K562 (cell line): Measurements from ENCODE around the gene RPS10. TPM values are rescaled to one million over a fixed set of nuclear protein-coding genes. Genes with fewer than 3 reads are reported as not detected.

Source experiments
- POLR2AphosphoS2 ChIP-seq: IDR thresholded peaks from 2 replicates; pipeline ENCODE4 v1.6.1; 2012; ENCODE audit warnings: low read length, improper control_type of control experiment
- PREB ChIP-seq: sonication (generic); formaldehyde crosslinking; IDR thresholded peaks from 2 replicates; pipeline ENCODE4 v1.8.1; 2023; ENCODE audit warnings: mild to moderate bottlenecking, missing genetic modification reagents
- SUPT5H ChIP-seq: fragments of 450-650 bp; IDR thresholded peaks from 2 replicates; pipeline ENCODE4 v1.6.1; 2016
- ZNF253 ChIP-seq: fragments of 250-450 bp; sonication (Bioruptor Pico); conservative IDR thresholded peaks from 2 replicates; pipeline ENCODE4 v1.6.1; 2021; ENCODE audit warnings: mild to moderate bottlenecking
- polyA plus RNA-seq, 8 experiments: library from polyadenylated mRNA; depleted of rRNA in 4 of 8; stranded (reverse) in 5 of 8; unstranded in 3 of 8; fragments of >200 nt; fragmentation: Nextera tagmentation in 2 of 8; fragmentation: Illumina TruSeq in 1 of 8; extraction: Ambion mirVana in 2 of 8; extraction: Trizol in 1 of 8; gene quantifications; 2 replicates each; pipeline versions ENCODE4 v1.2.1 to v1.2.3, GENCODE V29; 2011 to 2014; ENCODE audit warnings: inconsistent platforms in 1 of 8, missing spikeins in 1 of 8
- total RNA-seq, 7 experiments: library from RNA; depleted of rRNA in 6 of 7; stranded (reverse); fragments of >200 nt in 6 of 7; fragmentation: Illumina TruSeq in 2 of 7; extraction: Trizol in 2 of 7; gene quantifications; 2 replicates each; pipeline versions ENCODE4 v1.2.1 to v1.2.3, GENCODE V29; 2011 to 2021; ENCODE audit warnings: low replicate concordance in 1 of 7
- TF ChIP-seq, protein P1 (sequence below), 2 experiments: fragments of 150-350 bp in 1 of 2; IDR thresholded peaks; 2 replicates each; pipeline ENCODE4 v1.6.1; 2012 to 2016; ENCODE audit warnings: low read depth in 2 of 2, low read length in 2 of 2, mild to moderate bottlenecking in 1 of 2, moderate library complexity in 1 of 2

The RPS10 gene
- total and polyA plus RNA-seq, 9 of the 15 experiments (the other 6 are each of a cell fraction or from before 2014, with no cell fraction given): 2,680 to 5,251 (median 3,876) TPM

GRCh38 chr6:34416877-34417371 is 8.9 kb downstream of the RPS10 start (continued):
- TF ChIP-seq, protein P1, sequence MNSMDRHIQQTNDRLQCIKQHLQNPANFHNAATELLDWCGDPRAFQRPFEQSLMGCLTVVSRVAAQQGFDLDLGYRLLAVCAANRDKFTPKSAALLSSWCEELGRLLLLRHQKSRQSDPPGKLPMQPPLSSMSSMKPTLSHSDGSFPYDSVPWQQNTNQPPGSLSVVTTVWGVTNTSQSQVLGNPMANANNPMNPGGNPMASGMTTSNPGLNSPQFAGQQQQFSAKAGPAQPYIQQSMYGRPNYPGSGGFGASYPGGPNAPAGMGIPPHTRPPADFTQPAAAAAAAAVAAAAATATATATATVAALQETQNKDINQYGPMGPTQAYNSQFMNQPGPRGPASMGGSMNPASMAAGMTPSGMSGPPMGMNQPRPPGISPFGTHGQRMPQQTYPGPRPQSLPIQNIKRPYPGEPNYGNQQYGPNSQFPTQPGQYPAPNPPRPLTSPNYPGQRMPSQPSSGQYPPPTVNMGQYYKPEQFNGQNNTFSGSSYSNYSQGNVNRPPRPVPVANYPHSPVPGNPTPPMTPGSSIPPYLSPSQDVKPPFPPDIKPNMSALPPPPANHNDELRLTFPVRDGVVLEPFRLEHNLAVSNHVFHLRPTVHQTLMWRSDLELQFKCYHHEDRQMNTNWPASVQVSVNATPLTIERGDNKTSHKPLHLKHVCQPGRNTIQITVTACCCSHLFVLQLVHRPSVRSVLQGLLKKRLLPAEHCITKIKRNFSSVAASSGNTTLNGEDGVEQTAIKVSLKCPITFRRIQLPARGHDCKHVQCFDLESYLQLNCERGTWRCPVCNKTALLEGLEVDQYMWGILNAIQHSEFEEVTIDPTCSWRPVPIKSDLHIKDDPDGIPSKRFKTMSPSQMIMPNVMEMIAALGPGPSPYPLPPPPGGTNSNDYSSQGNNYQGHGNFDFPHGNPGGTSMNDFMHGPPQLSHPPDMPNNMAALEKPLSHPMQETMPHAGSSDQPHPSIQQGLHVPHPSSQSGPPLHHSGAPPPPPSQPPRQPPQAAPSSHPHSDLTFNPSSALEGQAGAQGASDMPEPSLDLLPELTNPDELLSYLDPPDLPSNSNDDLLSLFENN (IDR thresholded peaks at IDR 0.05; ENCODE audit: low read depth in 2 of 2, low read length in 2 of 2): no peak
- TF ChIP-seq ZNF253 (CRISPR knock-in tag) (0 out of 2 replicates have a peak, but pooled peaks have one; percentile 27), POLR2AphosphoS2 (peak; percentile 67), SUPT5H (peak; percentile 56), PREB (no peak)
